Measurements from ENCODE around the gene FAAP20.

- TF ChIP-seq CTCF (IDR thresholded peaks at IDR 0.05; ENCODE audit: insufficient read depth, low read length, poor library complexity, severe bottlenecking): no peak
- no peak for TF ChIP-seq EZH2phosphoT487 (conservative IDR thresholded peaks at IDR 0.05; ENCODE audit: low read length)
These were observed 874 bp downstream of the FAAP20 start for GRCh38 chr1:2193514-2194281.
